Natural killer cell (primary cell): ENCODE measurements around the gene TSSK2. TPM values are rescaled to one million over a fixed set of nuclear protein-coding genes. Genes with fewer than 3 reads are reported as not detected.

Source experiments
- ATAC-seq, 3 donors: fragments of 150-1000 bp in 2 of 3; fragments of 200-7000 bp in 1 of 3; cut with Tn5 transposase; 1 replicate in 1 of 3; 2 replicates in 2 of 3; pipeline ENCODE4 v1.10.0; 2021; ENCODE audit warnings: mild to moderate bottlenecking in 2 of 3, moderate library complexity in 2 of 3
- DNase-seq, 2 donors: peaks; one replicate each; pipeline versions ENCODE4 v3.0.0 to v3.0.0-alpha.2; 2013 to 2021; ENCODE audit warnings: mixed read lengths in 1 of 2
- H3K27ac ChIP-seq: one replicate; pipeline ENCODE4 v1.5.1; 2013; ENCODE audit warnings: mild to moderate bottlenecking, low read length
- H3K27me3 ChIP-seq: one replicate; pipeline ENCODE4 v1.6.1; 2013; ENCODE audit warnings: low read length; ENCODE audit not compliant: control insufficient read depth, insufficient read depth
- H3K36me3 ChIP-seq: one replicate; pipeline ENCODE4 v1.6.1; 2013; ENCODE audit warnings: low read length; ENCODE audit not compliant: control insufficient read depth, insufficient read depth
- H3K4me1 ChIP-seq: one replicate; pipeline ENCODE4 v1.6.1; 2013; ENCODE audit warnings: low read length; ENCODE audit not compliant: control insufficient read depth, insufficient read depth
- H3K4me3 ChIP-seq: one replicate; pipeline ENCODE4 v1.5.1; 2013; ENCODE audit warnings: low read length
- H3K9me3 ChIP-seq: one replicate; pipeline ENCODE4 v1.6.1; 2013; ENCODE audit warnings: low read length; ENCODE audit not compliant: control insufficient read depth, insufficient read depth
- H3K27ac Mint-ChIP-seq, 2 donors: one replicate each; pipeline ENCODE4 v1.8.0; 2022; ENCODE audit warnings: mild to moderate bottlenecking in 2 of 2, mixed read lengths in 2 of 2, moderate library complexity in 1 of 2
- H3K27me3 Mint-ChIP-seq, 2 donors: one replicate each; pipeline ENCODE4 v1.8.0; 2022; ENCODE audit warnings: low read depth in 2 of 2, mixed read lengths in 2 of 2
- H3K36me3 Mint-ChIP-seq: one replicate; pipeline ENCODE4 v1.8.0; 2022; ENCODE audit warnings: mixed read lengths
- H3K4me1 Mint-ChIP-seq, 2 donors: one replicate each; pipeline ENCODE4 v1.8.0; 2022; ENCODE audit warnings: mixed read lengths in 2 of 2
- H3K4me3 Mint-ChIP-seq: one replicate; pipeline ENCODE4 v1.8.0; 2022; ENCODE audit warnings: mild to moderate bottlenecking, moderate library complexity, mixed read lengths
- H3K9me3 Mint-ChIP-seq, 2 donors: one replicate each; pipeline ENCODE4 v1.8.0; 2022; ENCODE audit warnings: mixed read lengths in 2 of 2
- WGBS: methylation state at CpG from one replicate; pipeline ENCODE4 v1.1.7; 2013; ENCODE audit warnings: missing lambda C conversion rate; ENCODE audit not compliant: insufficient coverage; 5-methylcytosine and 5-hydroxymethylcytosine counted together
- intact Hi-C: fragments of 100-400 bp; cut with micrococcal nuclease; formaldehyde crosslinking; loops from one replicate; pipeline ENCODE4 v1.14.2; 2022
- total RNA-seq, 4 donors: library from RNA; stranded (reverse); fragments of 120-200 nt in 1 of 4; gene quantifications; one replicate each; pipeline versions ENCODE4 v1.2.3 to v1.2.4, GENCODE V29; 2013 to 2022
- TF ChIP-seq, protein P1 (sequence below): fragments of 200-600 bp; IDR thresholded peaks from one replicate; pipeline ENCODE4 v1.8.0; 2022; ENCODE audit warnings: antibody characterized with exemption

Gene TSSK2
- total RNA-seq, 3 donors from 2014 or later (not counting 1 experiment from before 2014, with no cell fraction given), result not detected

DNA sequence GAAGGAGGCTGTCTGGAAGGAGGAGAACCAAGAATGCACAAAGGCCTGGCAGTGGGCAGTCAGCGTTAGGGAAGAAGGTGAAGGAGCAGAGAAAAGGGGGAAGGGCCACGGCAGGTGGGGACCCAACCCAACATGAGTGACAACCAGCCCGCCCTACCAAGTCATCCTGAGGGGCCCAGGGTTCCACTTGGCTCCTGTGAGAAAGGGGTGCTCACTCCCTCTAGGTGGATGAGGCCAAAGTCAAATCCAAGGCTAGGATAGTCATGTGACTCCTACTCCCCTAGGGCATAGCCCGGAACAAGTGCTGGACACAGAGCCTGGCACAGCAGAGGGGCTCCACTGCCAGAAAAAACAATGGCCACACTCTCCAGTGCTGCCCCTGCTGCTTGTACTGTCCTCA is 6.7 kb upstream of the TSSK2 start:
- intact Hi-C loops, result loop anchor here (5.0 to 10.0 kb wide), 3 partner anchors 168 to 353 kb away; partner anchors contain the start of genes CDC45, CLTCL1, HIRA and MRPL40
- Histone ChIP-seq H3K4me3 (no peak overlapping the region), H3K4me1 (peaks cover 29% of the 10 kb centered on the region), H3K9me3 (no peaks in the 10 kb centered on the region), H3K27me3 (no peaks in the 10 kb centered on the region), H3K36me3 (no peaks in the 10 kb centered on the region), H3K27ac (no peak overlapping the region)
- Mint-ChIP-seq H3K9me3 (no peaks in the 10 kb centered on the region), H3K4me1 (peaks cover 27 to 32% of the 10 kb centered on the region in 2 donors), H3K27me3 (no peaks in the 10 kb centered on the region), H3K36me3 (no peaks in the 10 kb centered on the region), H3K4me3 (no peak overlapping the region), H3K27ac (no peak overlapping the region)
- TF ChIP-seq, protein P1, sequence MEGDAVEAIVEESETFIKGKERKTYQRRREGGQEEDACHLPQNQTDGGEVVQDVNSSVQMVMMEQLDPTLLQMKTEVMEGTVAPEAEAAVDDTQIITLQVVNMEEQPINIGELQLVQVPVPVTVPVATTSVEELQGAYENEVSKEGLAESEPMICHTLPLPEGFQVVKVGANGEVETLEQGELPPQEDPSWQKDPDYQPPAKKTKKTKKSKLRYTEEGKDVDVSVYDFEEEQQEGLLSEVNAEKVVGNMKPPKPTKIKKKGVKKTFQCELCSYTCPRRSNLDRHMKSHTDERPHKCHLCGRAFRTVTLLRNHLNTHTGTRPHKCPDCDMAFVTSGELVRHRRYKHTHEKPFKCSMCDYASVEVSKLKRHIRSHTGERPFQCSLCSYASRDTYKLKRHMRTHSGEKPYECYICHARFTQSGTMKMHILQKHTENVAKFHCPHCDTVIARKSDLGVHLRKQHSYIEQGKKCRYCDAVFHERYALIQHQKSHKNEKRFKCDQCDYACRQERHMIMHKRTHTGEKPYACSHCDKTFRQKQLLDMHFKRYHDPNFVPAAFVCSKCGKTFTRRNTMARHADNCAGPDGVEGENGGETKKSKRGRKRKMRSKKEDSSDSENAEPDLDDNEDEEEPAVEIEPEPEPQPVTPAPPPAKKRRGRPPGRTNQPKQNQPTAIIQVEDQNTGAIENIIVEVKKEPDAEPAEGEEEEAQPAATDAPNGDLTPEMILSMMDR, result no peak
- 99% methylated on average over 4 of the region's 4 CpGs for WGBS
- DNase-seq (no peak), ATAC-seq (no peak)

DNA sequence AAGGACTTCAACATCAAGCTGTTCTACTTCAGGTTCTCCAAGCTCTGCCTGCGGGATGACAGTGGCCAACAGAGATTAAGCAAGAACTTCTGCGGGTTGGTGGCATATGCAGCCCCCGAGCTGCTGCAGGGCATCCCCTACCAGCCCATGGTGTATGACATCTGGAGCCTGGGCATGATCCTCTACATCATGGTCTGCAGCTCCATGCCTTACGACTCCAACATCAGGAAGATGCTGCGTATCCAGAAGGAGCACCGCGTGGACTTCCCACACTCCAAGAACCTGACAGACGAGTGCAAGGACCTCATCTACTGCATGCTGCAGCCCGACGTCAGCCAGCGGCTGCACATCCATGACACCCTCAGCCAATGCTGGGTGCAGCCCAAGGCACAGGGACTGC is 6.1 kb upstream of the TSSK2 start:
- H3K27ac Mint-ChIP-seq, result no peak overlapping the region

DNA sequence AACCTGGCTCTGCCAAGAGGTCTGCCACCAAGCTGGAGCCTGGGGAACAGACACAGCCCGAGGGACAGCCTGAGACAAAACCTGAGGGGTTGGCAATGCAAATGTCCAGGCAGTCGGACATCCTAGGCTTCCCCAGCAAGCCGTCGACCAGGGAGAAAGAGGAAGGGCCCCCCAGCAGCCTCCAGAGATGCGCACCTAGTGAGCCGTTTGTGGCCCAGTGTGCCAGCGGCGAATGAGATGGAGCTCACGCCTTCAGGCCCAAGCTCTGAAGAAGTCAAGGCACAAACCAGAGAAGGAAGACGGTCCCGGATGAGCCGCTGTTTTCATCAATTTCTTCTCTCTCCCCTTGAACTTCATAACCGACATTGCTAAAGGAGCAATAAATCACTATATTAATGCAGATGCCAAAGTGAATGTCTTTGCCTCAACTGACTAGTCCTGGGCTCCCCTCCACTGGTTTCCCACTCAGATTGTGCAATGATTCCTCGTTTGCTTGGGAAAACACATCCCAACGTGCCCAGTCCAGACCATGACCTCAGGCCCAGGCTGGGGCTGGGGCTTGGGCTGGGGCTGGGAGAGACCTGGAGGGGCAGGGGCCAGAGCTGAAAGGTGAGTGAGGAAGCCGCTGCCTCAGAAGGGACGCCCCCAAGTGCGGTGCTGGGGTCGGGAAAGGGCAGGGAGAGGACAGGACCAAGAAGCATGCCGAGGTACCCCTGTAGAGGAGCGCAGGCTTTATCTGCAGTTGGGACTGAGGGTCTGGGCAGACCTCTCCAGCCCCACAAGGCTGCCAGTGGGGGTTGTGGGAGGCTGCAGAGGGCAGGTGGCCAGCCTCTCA is 5.4 kb upstream of the TSSK2 start:
- Histone ChIP-seq H3K27ac (no peak overlapping the region), H3K27me3 (no peaks in the 10 kb centered on the region), H3K36me3 (no peaks in the 10 kb centered on the region), H3K4me3 (no peak overlapping the region), H3K4me1 (peaks cover 16% of the 10 kb centered on the region), H3K9me3 (no peaks in the 10 kb centered on the region)
- Mint-ChIP-seq H3K36me3 (no peaks in the 10 kb centered on the region), H3K4me1 (peaks cover 15 to 19% of the 10 kb centered on the region in 2 donors), H3K27me3 (no peaks in the 10 kb centered on the region), H3K27ac (no peak overlapping the region), H3K4me3 (no peak overlapping the region), H3K9me3 (no peaks in the 10 kb centered on the region)
- DNase-seq (no peak), ATAC-seq (no peak)
- intact Hi-C loops, result loop anchor here (10.0 kb wide), 1 partner anchor 309 kb away; the partner anchor contains the start of genes HIRA and MRPL40
- WGBS, result 89% methylated on average over 21 of the region's 21 CpGs
- TF ChIP-seq, protein P1, result no peak

More for the DNA sequence above, 6.1 kb upstream of the TSSK2 start:
- Mint-ChIP-seq H3K4me3 (peak overlapping the region; percentile 7), H3K4me1 (peaks cover 22 to 26% of the 10 kb centered on the region in 2 donors), H3K27me3 (no peaks in the 10 kb centered on the region), H3K9me3 (no peaks in the 10 kb centered on the region), H3K36me3 (no peaks in the 10 kb centered on the region)
- H3K27me3 ChIP-seq, result no peaks in the 10 kb centered on the region
- TF ChIP-seq, protein P1, result no peak
- intact Hi-C loops, result loop anchor here (10.0 kb wide), 1 partner anchor 310 kb away; the partner anchor contains the start of genes HIRA and MRPL40
- H3K9me3 ChIP-seq, result no peaks in the 10 kb centered on the region
- no peaks in the 10 kb centered on the region for H3K36me3 ChIP-seq
- ATAC-seq (no peak), DNase-seq (no peak)
- no peak overlapping the region for H3K27ac ChIP-seq
- H3K4me3 ChIP-seq, result no peak overlapping the region
- WGBS, result 92% methylated on average over 11 of the region's 11 CpGs
- peaks cover 23% of the 10 kb centered on the region for H3K4me1 ChIP-seq
